ENCODE data around the gene ADARB1. TPM values are rescaled to one million over a fixed set of nuclear protein-coding genes. Genes with fewer than 3 reads are reported as not detected.

Gene ADARB1
- total and polyA plus RNA-seq, 2 of the 8 experiments (the other 6 are each of a cell fraction or from before 2014, with no cell fraction given) = 4.7 to 14.9 TPM

- no peak for TF ChIP-seq HDAC2 (IDR thresholded peaks at IDR 0.05; ENCODE audit: borderline replicate concordance in 1 of 2, low read depth in 2 of 2, low read length in 2 of 2)
- no peak for TF ChIP-seq SUZ12 (IDR thresholded peaks at IDR 0.05; ENCODE audit: low read length)
- no peak for TF ChIP-seq POLR2AphosphoS5 (IDR thresholded peaks at IDR 0.05; ENCODE audit: low read depth, low read length)
- TF ChIP-seq TAF7 (optimal IDR thresholded peaks at IDR 0.05; ENCODE audit: borderline replicate concordance, low read depth, low read length) = no peak
Observed at GRCh38 chr21:45080639-45081414, 6.4 kb downstream of the ADARB1 start (continued).

Measured in H1 (cell line).